ENCODE measurements around the gene LIPT1.
"Not testable (repeated sequence)": the region's sequence is repeated elsewhere in the genome, so short reads cannot be mapped to it uniquely, and the experiment has no call there.

LIPT1 gene

DNA sequence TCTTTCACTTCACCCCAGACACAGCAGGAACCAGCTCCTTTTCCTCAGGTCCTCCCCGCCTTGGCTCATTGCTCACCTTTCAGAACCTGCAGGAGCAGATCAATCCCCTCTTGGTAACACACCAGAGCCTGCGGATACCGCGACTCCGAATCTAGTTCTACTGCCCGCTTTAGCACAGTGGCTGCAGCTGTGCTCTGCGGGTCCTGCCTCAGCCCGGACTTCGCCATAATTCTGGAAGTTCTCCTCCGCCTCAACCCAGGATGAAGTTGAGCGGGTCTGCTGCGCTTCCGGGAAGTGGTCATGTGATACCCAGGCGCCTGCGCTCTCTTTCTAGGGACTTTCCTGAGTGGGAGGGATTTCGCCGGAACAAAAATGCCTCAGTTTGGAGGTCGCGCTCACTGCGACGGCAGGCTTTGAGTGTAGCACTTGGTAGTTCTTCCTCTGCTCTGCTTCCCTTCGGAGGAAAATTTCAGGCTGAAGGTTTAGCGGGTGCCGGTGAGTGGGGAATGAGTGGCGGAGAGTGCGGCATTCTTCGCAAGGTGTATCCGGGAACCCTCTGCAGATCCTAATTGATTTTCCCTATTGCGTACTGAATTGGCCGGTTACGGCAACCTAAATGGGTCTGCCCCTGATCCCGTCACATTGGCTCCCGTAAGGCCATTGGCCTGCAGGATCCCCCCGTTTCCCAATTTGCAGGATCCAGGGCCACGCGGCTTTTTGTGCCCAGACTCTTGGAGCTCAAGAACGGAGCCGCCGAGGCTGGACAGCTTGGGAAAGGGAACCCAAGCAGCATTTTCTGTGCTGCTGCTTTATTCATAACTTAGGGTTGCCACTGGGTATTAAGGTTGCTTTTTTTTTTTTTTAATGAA lies 26.2 kb downstream of the LIPT1 start, which contains the start of the genes MITD1 and MRPL30:
Gene MITD1 (minus strand): TSS at position 304 of the 869 bp plus-strand sequence. CDS start 77 bp downstream, at position 227.
Gene MRPL30 (plus strand): TSS at position 430 of the 869 bp plus-strand sequence. CDS start 5,020 bp downstream, outside the sequence.
- DNase-seq, result peak; percentile 81 to 93 (median 88)

DNA sequence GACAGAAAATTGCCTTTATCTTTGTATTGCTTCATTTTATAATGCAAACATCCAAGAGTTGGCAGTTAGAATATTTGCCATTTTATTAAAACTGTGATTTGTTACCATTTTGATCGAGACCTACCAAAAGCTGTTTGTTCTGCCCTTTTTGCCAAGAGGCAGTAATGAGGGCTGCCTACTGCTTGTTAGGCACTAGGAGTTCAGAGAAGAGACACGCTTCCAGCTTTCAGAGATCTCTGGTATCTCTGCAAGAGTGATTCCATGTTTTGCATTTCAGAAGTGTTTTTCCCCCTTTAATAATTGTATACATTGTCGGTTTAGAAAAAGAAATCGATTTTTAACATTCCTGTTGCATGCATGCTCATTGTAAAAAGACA lies 26.8 kb downstream of the LIPT1 start:
- DNase-seq, result no peak

DNA sequence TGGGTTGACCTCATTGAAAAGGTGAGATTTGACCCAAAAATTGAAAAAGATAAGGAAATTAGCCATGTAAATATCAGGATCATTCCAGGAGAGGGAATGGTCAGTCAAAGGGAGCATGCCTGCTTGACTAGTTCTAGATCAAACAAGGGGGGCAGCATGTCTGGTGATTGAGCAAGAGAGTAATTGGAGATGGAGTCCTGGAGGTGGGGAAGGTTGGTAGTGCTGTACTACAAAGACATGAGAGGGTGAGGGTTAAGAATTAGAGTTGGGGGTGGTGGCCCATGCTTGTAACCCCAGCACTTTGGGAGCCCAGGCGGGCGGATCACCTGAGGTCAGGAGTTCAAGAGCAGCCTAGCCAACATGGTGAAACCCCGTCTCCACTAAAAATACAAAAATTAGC lies 28.3 kb downstream of the LIPT1 start:
- no peak for DNase-seq

DNA sequence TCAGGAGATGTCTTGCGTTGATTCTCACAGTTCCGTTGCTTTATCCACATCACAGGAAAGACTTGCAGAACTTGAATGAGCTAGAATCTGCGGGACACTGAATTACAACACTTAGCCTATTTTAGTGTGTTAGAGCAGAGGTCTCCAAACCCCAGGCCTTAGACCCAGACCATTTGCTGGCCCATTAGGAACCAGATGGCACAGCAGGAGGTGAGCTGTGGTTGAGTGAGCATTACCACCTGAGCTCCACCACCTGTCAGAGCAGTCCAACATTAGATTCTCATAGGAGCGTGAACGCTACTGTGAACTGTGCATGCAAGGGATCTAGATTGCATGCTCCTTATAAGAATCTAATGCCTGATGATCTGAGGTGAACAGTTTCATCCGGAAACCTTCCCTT lies 30.0 kb downstream of the LIPT1 start:
- no peak for DNase-seq

DNA sequence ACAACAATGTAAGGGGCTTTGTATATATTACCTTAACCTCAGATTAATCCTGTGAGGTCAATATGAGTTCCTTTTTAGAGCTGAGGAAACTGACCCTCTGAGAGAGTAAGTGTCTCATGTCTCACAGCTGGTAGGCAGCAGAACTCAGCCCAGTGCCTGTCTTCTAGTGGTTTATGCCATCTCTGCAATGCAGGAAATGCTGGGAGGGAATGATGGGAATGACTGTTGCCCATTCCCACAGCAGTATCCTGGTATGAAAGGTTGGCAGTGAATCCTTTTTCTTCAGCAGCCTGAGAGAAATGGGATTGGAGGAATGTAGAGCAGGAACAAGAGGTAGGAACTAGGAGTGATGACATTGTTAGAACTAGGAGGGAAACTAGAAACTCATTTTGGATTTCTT lies 32.2 kb downstream of the LIPT1 start:
- no peak for DNase-seq

DNA sequence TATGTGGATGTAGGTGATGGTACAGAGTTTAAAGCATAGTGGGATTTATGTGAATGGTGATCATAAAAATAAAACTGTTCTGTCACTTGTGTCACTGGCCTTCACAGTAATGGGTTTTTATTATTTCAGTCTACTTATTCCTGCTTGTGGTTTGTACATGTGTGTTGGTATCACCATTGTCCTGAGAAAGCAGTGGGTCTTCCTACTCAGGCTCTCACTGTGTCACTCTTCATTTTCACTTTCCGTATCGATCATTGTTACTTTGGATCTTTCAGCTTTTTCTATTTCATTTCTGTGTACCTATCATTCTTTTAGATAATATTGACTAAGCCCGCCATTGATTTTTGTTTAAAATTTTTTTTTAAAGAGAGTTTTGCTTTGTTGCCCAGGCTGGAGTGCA lies 33.6 kb downstream of the LIPT1 start:
- DNase-seq, result no peak

DNA sequence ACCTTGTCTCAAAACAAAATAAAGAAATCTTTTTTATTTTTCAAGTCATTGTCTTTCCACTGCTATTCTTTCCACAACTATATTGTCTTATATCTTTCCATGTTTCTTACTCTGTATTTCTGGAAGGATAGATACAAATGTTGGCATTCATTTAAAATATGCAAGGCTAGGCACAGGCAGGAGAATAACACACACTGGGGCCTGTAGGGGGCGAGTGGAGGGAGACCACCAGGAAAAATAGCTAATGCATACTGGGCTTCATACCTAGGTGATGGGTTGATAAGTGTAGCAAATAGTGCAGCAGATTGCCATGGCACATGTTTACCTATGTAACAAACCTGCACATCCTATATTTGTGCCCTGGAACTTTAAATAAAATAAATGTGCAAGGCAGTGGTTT lies 35.8 kb downstream of the LIPT1 start:
- no peak for DNase-seq

DNA sequence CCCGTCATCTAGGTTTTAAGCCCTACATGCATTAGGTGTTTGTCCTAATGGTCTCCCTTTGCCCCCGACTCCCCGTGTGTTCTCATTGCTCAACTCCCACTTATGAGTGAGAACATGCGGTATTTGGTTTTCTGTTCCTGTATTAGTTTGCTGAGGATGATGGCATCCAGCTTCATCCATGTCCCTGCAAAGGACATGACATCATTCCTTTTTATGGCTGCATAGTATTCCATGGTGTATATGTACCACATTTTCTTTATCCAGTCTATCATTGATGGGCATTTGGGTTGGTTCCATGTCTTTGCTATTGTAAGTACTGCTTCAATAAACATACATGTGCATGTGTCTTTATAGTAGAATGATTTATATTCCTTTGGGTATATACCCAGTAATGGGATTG lies 37.6 kb downstream of the LIPT1 start:
- not testable (repeated sequence) for DNase-seq

DNA sequence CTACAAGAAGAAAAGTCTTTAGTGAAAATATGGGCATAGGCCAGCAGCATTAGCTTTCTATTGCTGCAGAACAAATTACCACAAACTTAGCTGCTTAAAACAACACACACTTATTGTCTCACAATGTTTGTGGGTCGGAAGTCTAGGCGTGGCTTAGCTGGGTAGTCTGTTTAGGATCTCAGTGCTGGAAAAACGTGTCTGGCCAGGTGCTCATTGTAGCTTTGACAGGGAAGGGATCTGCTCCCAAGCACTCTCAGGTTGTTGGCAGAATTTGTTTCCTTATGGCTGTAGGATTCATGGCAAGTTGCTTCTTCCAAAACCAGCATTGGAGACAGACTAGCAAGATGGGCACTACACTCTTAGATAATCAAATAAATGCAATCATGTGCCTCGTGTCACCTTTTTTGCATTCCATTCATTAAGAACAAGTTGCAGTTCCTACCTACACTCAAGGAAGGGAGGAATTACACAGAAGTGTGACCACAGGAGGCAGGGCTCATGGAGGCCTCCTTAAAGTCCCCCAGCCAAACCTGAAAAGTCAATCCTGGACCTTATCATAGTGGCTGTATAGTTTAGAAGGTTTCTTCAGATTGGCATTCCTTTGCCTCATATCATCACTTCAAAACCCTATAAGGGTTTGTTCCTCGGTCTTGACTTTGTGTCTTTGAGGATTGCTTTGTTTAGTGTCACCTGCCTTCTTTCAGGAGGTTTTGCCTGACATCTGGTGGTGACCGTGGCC lies 43.5 kb downstream of the LIPT1 start:
- no peak for DNase-seq

DNA sequence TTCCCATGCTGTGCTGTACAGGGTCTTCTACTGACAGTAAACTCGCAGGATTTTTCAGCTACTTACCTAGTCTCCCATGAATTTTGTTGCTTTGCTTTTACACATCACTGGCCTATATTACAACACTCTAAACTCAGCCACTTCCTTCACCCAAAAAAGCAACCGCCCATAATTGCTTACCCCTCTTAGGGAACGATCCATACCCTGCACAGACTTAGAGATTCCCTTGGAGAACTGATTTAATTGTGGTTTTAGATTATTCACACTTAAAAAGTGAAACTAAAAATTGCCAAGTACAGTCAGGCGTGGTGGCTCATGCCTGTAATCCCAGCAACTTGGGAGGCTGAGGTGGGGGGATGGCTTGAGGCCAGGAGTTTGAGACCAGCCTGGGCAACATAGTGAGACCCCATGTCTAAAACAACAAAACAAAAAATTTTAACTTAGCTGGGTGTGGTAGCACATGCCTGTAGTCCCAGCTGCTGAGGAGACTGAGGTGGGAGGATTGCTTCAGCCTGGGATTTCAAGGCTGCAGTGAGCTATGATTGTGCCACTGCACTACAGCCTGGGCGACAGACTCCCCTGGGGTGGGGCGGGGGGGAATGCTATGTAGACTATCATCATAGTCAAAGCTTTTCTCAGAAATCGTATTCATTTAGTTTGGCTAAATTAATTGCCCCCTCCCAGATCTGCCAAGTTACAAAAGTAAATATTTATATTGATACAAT lies 45.5 kb downstream of the LIPT1 start:
- DNase-seq, result no peak

DNA sequence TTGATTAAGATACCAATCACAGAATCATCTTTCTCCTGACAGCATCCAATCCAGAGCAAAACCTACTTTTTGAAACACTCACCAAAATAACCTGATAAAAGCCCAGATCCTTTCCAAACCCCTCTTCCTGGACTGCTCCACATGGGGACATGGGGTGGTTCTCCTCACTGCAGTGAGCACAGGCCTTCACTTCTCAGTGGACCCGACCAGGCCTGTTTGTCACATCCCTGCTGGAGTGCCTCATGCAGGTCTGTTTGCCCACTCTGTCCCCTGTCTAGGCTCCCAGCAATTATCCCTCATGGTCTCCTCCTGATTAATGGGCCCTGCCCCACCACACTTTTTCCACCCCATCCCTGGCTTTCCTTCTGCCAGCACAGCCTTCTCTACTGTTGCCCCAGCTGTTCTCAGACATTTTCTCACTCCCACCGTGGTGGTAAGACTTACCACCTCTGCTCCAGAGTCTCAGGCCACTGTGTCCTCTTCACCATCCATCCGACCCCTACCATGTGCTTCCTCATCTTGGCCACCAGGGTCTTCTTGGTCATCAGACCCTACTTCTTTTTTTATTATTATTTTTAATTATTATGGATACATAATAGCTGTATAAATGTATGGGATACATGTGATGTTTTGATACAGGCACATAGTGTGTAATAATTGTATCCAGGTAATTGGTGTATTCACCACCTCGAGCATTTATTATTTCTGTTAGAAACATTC lies 47.4 kb downstream of the LIPT1 start:
- no peak for DNase-seq

DNA sequence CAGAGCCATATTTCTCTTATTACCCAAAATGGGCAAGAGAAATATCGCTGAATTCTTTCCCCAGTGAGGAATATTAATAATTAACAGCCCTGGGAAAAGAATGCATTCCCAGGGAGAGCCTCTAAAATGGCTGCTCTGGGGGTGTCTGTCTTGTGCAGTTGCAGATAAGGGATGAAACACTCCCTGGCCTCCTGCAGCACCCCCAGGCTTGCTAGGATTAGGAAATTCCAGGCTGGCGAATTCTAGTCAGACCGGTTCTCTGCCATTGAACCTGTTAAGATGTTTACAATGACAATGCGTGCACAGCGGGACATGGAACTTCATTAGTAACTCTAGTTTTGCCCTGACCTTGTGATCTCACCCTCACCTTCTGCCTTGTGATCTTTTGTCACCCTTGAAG lies 50.7 kb downstream of the LIPT1 start:
- no peak for DNase-seq

Data from T-helper 1 cell (primary cell).